Activated CD4-positive, alpha-beta memory T cell treated with anti-CD3 and anti-CD28 coated beads for 36 hours (primary cell): ENCODE results near the gene ASF1B. TPM values are rescaled to one million over a fixed set of nuclear protein-coding genes. Genes with fewer than 3 reads are reported as not detected.

Experiments used
- CTCF ChIA-PET: fragments of 350-600 bp; sonication (Branson Sonifier 250); formaldehyde crosslinking; loops from one replicate; lab custom pipeline; 2021; ENCODE audit warnings: antibody characterized with exemption, inconsistent platforms; lab: Charles Lee
- POLR2A ChIA-PET: fragments of 350-600 bp; sonication (Branson Sonifier 250); formaldehyde crosslinking; loops from one replicate; lab custom pipeline; 2021; ENCODE audit warnings: antibody characterized with exemption; lab: Charles Lee
- DNase-seq: peaks from one replicate; pipeline ENCODE4 v3.0.0-alpha.2; 2020
- H3K27ac Mint-ChIP-seq: one replicate; pipeline ENCODE4 v1.8.0; 2021; ENCODE audit warnings: mixed read lengths
- H3K27me3 Mint-ChIP-seq: one replicate; pipeline ENCODE4 v1.8.0; 2021; ENCODE audit warnings: mixed read lengths
- H3K36me3 Mint-ChIP-seq: one replicate; pipeline ENCODE4 v1.8.0; 2021; ENCODE audit warnings: mixed read lengths
- H3K4me1 Mint-ChIP-seq: one replicate; pipeline ENCODE4 v1.8.0; 2021; ENCODE audit warnings: low read depth, mixed read lengths
- H3K4me3 Mint-ChIP-seq: one replicate; pipeline ENCODE4 v1.8.0; 2021; ENCODE audit warnings: mild to moderate bottlenecking, mixed read lengths
- H3K9me3 Mint-ChIP-seq: one replicate; pipeline ENCODE4 v1.8.0; 2021; ENCODE audit warnings: mixed read lengths
- intact Hi-C: fragments of 100-400 bp; cut with micrococcal nuclease; formaldehyde crosslinking; loops from one replicate; pipeline ENCODE4 v1.15.1; 2023
- total RNA-seq, 2 experiments: library from RNA; stranded (reverse); gene quantifications; one replicate each; pipeline ENCODE4 v1.2.3, GENCODE V29; 2021

The ASF1B gene
- total RNA-seq, 2 experiments from 2014 or later, result 67.7 to 70.8 TPM

- no peaks in the 10 kb centered on the region for H3K4me1 Mint-ChIP-seq
- H3K27me3 Mint-ChIP-seq, result no peaks in the 10 kb centered on the region
- no peak overlapping the region for H3K4me3 Mint-ChIP-seq
- POLR2A ChIA-PET, result no interaction called here
- CTCF ChIA-PET, result interaction anchor here (1.0 to 1.5 kb wide), 2 partner anchors 12 to 33 kb away, joined by 5 read pairs; partner anchors contain the start of gene ASF1B
- no peak for DNase-seq
- peaks cover 6% of the 10 kb centered on the region for H3K36me3 Mint-ChIP-seq
- H3K27ac Mint-ChIP-seq, result no peak overlapping the region
- no peaks in the 10 kb centered on the region for H3K9me3 Mint-ChIP-seq
- intact Hi-C loops, result no loop called here
Observed at GRCh38 chr19:14103310-14103709, 33.1 kb downstream of the ASF1B start.

DNA sequence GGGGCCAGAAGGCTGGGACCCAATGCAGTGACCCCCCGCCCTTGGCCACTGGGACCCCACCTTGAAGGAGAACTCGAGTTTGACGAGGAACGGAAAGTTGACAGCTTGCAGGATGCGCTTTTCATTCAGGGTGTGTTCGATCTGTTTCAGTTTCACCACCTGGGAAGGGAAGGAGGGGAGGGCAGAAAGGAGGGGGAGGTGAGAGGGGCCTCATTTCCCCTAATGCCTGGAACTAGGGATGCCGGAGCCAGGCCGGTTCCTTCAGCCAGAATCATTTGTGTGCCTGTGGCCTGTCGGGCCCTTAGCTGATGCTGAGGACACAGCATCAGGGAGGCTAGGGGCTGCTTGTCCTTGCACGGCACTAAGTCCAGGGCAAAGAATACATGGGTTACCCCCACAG, 33.6 kb downstream of the ASF1B start:
- Mint-ChIP-seq H3K4me3 (no peak overlapping the region), H3K27me3 (no peaks in the 10 kb centered on the region), H3K27ac (no peak overlapping the region), H3K36me3 (peaks cover 10% of the 10 kb centered on the region), H3K9me3 (no peaks in the 10 kb centered on the region), H3K4me1 (no peaks in the 10 kb centered on the region)
- POLR2A ChIA-PET, result no interaction called here
- intact Hi-C loops, result no loop called here
- DNase-seq, result no peak
- CTCF ChIA-PET, result interaction anchor here (1.0 kb wide), 1 partner anchor 13 kb away, joined by 5 read pairs; no protein-coding TSS in a partner anchor

- ChIA-PET CTCF (no interaction called here), POLR2A (no interaction called here)
- intact Hi-C loops, result no loop called here
- no peak overlapping the region for H3K4me3 Mint-ChIP-seq
- no peaks in the 10 kb centered on the region for H3K9me3 Mint-ChIP-seq
- DNase-seq, result no peak
- no peaks in the 10 kb centered on the region for H3K4me1 Mint-ChIP-seq
- H3K36me3 Mint-ChIP-seq, result peaks cover 12% of the 10 kb centered on the region
- no peak overlapping the region for H3K27ac Mint-ChIP-seq
- H3K27me3 Mint-ChIP-seq, result no peaks in the 10 kb centered on the region
Observed at GRCh38 chr19:14102102-14102696, 34.2 kb downstream of the ASF1B start.

DNA sequence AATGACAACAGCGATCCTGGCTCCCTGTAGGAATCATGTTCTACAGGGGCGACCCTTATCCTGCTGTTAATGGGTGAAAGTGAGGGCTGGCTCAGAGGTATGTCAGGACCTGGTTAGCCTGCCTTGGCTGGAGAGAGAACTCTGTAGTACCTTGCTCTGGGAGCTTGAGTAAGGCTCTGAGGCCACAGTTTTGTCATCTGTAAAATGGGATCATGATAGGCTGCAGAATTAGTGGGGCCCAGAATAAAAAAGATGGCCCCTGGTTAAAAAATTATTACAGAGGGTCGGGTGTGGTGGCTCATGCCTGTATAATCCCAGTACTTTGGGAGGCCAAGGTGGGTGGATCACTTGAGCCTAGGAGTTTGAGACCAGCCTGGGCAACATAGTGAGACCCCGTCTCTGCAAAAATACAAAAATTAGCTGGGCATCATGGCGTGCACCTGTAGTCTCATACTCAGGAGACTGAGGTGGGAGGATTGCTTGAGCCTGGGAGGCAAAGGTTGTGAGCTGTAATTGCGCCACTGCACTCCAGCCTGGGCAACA, 35.3 kb downstream of the ASF1B start:
- intact Hi-C loops, result no loop called here
- Mint-ChIP-seq H3K27ac (no peak overlapping the region), H3K27me3 (no peaks in the 10 kb centered on the region), H3K9me3 (no peaks in the 10 kb centered on the region), H3K36me3 (peaks cover 17% of the 10 kb centered on the region), H3K4me3 (no peak overlapping the region), H3K4me1 (no peaks in the 10 kb centered on the region)
- DNase-seq, result no peak
- ChIA-PET CTCF (interaction anchor here (0.9 kb wide), 1 partner anchor 13 kb away, joined by 3 read pairs; no protein-coding TSS in a partner anchor), POLR2A (no interaction called here)

DNA sequence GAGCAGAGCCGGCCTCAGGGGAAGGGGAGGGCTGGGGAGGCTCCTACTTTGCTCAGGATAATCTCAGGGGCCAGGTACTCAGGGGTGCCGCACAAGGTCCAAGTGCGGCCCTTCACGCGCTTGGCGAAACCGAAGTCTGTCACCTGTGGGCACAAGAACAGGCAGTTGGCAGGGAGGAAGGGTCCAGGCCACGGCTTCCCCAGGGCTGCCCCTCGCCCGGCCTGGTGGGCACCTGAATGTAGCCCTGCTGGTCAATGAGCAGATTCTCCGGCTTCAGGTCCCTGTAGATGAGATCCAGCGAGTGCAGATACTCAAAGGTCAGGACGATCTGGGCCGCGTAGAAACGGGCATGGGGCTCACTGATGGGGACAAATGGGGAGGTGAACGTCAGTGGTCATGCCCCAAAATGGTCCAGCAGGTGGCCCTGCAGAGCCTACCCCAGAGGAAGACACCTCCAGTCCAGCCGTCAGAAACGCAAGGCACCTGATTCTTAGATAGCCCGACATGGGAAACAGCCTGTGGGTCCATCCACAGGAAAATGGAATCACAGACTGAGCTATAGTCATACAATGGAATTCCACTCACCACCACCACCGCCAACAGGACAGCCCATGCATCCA, 38.7 kb downstream of the ASF1B start:
- DNase-seq, result no peak
- H3K4me3 Mint-ChIP-seq, result no peak overlapping the region
- H3K27me3 Mint-ChIP-seq, result no peaks in the 10 kb centered on the region
- no peak overlapping the region for H3K27ac Mint-ChIP-seq
- peaks cover 11% of the 10 kb centered on the region for H3K9me3 Mint-ChIP-seq
- peaks cover 23% of the 10 kb centered on the region for H3K36me3 Mint-ChIP-seq
- H3K4me1 Mint-ChIP-seq, result peaks cover 4% of the 10 kb centered on the region
- ChIA-PET CTCF (no interaction called here), POLR2A (no interaction called here)
- intact Hi-C loops, result no loop called here

DNA sequence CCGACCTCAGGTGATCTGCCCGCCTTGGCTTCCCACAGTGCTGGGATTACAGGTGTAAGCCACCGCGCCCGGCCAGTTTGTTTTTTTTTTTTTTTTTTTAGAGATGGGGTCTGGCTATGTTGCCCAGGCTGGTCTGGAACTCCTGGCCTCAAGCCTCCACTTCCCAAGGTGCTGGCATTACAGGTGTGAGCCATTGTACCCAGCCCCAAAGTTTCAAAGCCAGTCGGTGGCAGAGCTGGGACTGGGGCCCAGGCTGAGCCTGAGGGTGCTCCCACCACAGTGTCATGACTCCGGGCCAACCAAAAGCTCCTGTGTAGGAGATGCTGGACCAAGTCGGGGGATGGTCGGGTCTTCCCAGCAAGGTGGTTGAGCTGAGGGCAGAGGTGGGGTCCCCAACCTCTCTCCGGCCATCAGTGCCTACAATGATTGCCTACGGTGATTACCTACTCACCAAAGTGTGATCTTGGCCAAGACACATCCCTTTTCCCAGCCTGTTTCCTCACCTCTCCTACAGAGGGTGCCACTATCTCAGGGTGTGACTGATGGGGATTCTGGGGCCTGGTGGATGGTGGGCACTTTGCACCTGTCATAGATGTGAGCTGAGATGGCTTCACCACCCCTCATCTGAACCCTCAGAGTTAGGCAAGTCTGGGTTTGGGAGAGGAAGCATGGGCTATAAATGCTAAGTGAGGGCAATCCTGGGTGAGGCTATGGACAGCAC, 40.0 kb downstream of the ASF1B start:
- POLR2A ChIA-PET, result no interaction called here
- H3K27ac Mint-ChIP-seq, result no peak overlapping the region

GRCh38 chr19:14094854-14095253, 41.5 kb downstream of the ASF1B start:
- ChIA-PET CTCF (interaction anchor here (0.7 to 1.1 kb wide), 2 partner anchors 19 to 42 kb away, joined by 3 read pairs; partner anchors contain the start of gene ASF1B), POLR2A (no interaction called here)
- Mint-ChIP-seq H3K4me3 (no peak overlapping the region), H3K36me3 (peaks cover 24% of the 10 kb centered on the region), H3K27me3 (no peaks in the 10 kb centered on the region), H3K9me3 (peaks cover 16% of the 10 kb centered on the region), H3K4me1 (peaks cover 12% of the 10 kb centered on the region), H3K27ac (no peak overlapping the region)
- no peak for DNase-seq
- intact Hi-C loops, result no loop called here

More for the DNA sequence above, 40.0 kb downstream of the ASF1B start:
- Mint-ChIP-seq H3K27me3 (no peaks in the 10 kb centered on the region), H3K9me3 (peaks cover 16% of the 10 kb centered on the region), H3K4me3 (no peak overlapping the region), H3K4me1 (peaks cover 12% of the 10 kb centered on the region), H3K36me3 (peaks cover 28% of the 10 kb centered on the region)
- intact Hi-C loops, result no loop called here
- CTCF ChIA-PET, result interaction anchor here (1.8 kb wide), 1 partner anchor 40 kb away, joined by 6 read pairs; the partner anchor contains the start of gene ASF1B
- DNase-seq, result no peak

- Mint-ChIP-seq H3K27ac (no peak overlapping the region), H3K27me3 (no peaks in the 10 kb centered on the region)
Observed at GRCh38 chr19:14093117-14093823, 43.1 kb downstream of the ASF1B start.

GRCh38 chr19:14091813-14092462, 44.5 kb downstream of the ASF1B start:
- ChIA-PET CTCF (interaction anchor here (0.6 to 1.6 kb wide), 6 partner anchors 19 to 341 kb away, joined by 3 to 5 read pairs (median 3); partner anchors contain the start of genes MISP3 and PKN1), POLR2A (interaction anchor here (1.5 to 1.8 kb wide), 2 partner anchors 11 to 45 kb away, joined by 5 read pairs; partner anchors contain the start of gene ASF1B)
- Mint-ChIP-seq H3K4me1 (peaks cover 22% of the 10 kb centered on the region), H3K27ac (peak overlapping the region; percentile 95), H3K36me3 (peaks cover 34% of the 10 kb centered on the region), H3K27me3 (no peaks in the 10 kb centered on the region), H3K9me3 (peaks cover 16% of the 10 kb centered on the region), H3K4me3 (peak overlapping the region; percentile 89)
- intact Hi-C loops, result loop anchor here (1.0 kb wide), 2 partner anchors 25 to 44 kb away; partner anchors contain the start of genes ASF1B and PRKACA
- DNase-seq, result peak; percentile 68

More at GRCh38 chr19:14093117-14093823, 43.1 kb downstream of the ASF1B start:
- peak overlapping the region; percentile 41 for H3K4me3 Mint-ChIP-seq
- H3K4me1 Mint-ChIP-seq, result peaks cover 18% of the 10 kb centered on the region
- ChIA-PET CTCF (no interaction called here), POLR2A (interaction anchor here (0.7 to 1.1 kb wide), 2 partner anchors 12 to 1009 kb away, joined by 3 read pairs; no protein-coding TSS in a partner anchor)
- no peak for DNase-seq
- peaks cover 16% of the 10 kb centered on the region for H3K9me3 Mint-ChIP-seq
- intact Hi-C loops, result no loop called here
- peaks cover 35% of the 10 kb centered on the region for H3K36me3 Mint-ChIP-seq

DNA sequence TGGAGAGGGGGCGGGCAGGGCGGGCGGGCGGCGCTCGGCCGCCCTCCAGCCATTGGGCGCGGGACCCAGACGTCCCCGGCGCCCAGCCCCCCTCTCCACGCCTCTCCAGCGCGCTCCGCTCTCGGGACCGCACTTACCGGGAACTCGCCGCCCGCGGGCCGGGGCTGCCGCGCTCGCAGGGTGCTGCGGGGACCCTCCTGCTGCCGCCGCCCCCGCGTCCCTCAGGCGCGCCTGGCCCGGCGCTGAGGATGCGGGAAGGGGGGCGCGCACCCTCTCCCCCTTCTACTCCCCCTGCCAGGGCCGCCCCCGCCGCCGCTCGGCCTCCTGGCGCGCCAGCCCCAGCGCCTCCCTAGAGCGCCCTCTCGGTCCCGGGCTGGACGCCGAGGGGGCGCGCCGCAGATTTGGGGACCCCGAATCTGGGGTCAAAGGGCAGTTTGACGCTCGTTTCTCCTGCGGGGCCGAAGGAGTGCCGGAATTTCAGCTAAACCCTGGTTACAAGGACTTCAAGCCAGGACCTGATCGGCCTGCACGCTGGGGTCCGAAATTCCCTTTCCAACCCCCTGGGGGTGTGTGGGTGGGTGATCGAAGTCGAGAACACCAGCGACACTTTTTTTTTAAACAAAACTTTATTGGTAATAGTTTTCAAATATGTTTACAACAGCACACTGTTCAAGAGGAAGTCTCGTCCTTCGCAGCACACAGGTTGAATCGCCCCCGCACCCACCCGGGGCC, 45.1 kb downstream of the ASF1B start:
- H3K4me3 Mint-ChIP-seq, result peak overlapping the region; percentile 89
- intact Hi-C loops, result loop anchor here (1.0 kb wide), 2 partner anchors 26 to 45 kb away; partner anchors contain the start of genes ASF1B and PRKACA
- peak overlapping the region; percentile 95 for H3K27ac Mint-ChIP-seq
- DNase-seq, result peak; percentile 83
- H3K27me3 Mint-ChIP-seq, result no peaks in the 10 kb centered on the region
- ChIA-PET CTCF (interaction anchor here (0.6 to 1.6 kb wide), 5 partner anchors 18 to 341 kb away, joined by 3 to 5 read pairs (median 3); partner anchors contain the start of genes MISP3 and PKN1), POLR2A (interaction anchor here (1.5 to 1.8 kb wide), 2 partner anchors 10 to 45 kb away, joined by 5 read pairs; partner anchors contain the start of gene ASF1B)
- peaks cover 30% of the 10 kb centered on the region for H3K36me3 Mint-ChIP-seq
- H3K9me3 Mint-ChIP-seq, result peaks cover 16% of the 10 kb centered on the region
- peaks cover 22% of the 10 kb centered on the region for H3K4me1 Mint-ChIP-seq
